Measurements from ENCODE around the gene VWA3B.

VWA3B gene

GRCh38 chr2:98343285-98343684, 256.3 kb downstream of the VWA3B start:
- H3K27ac ChIP-seq (ENCODE audit: low read length) = no peak overlapping the region
- H3K36me3 ChIP-seq (replicated peaks; ENCODE audit: insufficient read depth, low read length) = no peaks in the 10 kb centered on the region
- H3K4me1 ChIP-seq (ENCODE audit: low read length) = no peaks in the 10 kb centered on the region
- H3K4me2 ChIP-seq (ENCODE audit: low read depth, low read length) = no peak overlapping the region
- no peaks in the 10 kb centered on the region for H3K79me2 ChIP-seq (ENCODE audit: low read length)
- H4K20me1 ChIP-seq (ENCODE audit: insufficient read depth, low read length) = no peaks in the 10 kb centered on the region
- no peaks in the 10 kb centered on the region for H3K9me2 ChIP-seq (replicated peaks; ENCODE audit: insufficient read depth, low read length)
- TF ChIP-seq EZH2phosphoT487 (IDR thresholded peaks at IDR 0.05; ENCODE audit: low read length) (no peak), EZH2 (optimal IDR thresholded peaks at IDR 0.05; ENCODE audit: low read depth, low read length) (no peak)
- TF ChIP-seq, protein P1, sequence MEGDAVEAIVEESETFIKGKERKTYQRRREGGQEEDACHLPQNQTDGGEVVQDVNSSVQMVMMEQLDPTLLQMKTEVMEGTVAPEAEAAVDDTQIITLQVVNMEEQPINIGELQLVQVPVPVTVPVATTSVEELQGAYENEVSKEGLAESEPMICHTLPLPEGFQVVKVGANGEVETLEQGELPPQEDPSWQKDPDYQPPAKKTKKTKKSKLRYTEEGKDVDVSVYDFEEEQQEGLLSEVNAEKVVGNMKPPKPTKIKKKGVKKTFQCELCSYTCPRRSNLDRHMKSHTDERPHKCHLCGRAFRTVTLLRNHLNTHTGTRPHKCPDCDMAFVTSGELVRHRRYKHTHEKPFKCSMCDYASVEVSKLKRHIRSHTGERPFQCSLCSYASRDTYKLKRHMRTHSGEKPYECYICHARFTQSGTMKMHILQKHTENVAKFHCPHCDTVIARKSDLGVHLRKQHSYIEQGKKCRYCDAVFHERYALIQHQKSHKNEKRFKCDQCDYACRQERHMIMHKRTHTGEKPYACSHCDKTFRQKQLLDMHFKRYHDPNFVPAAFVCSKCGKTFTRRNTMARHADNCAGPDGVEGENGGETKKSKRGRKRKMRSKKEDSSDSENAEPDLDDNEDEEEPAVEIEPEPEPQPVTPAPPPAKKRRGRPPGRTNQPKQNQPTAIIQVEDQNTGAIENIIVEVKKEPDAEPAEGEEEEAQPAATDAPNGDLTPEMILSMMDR (IDR thresholded peaks at IDR 0.05; ENCODE audit: low read length) = no peak
- H2AFZ ChIP-seq (ENCODE audit: low read length) = no peak overlapping the region
- H3K27me3 ChIP-seq (replicated peaks; ENCODE audit: insufficient read depth, low read length) = 0 out of 2 replicates have a peak, but pooled peaks cover 4% of the 10 kb centered on the region
- no peaks in the 10 kb centered on the region for H3K9me3 ChIP-seq (replicated peaks; ENCODE audit: insufficient read depth, low read length)
- H3F3A ChIP-seq (ENCODE audit: insufficient read depth, low read length) = no peaks in the 10 kb centered on the region
- no peak overlapping the region for H3K4me3 ChIP-seq (ENCODE audit: low read length)
- DNase-seq = no peak
- no peak overlapping the region for H3K9ac ChIP-seq (ENCODE audit: low read length)

- no peaks in the 10 kb centered on the region for H3K4me1 ChIP-seq (ENCODE audit: low read length)
- no peaks in the 10 kb centered on the region for H3K9me3 ChIP-seq (replicated peaks; ENCODE audit: insufficient read depth, low read length)
- H3K9ac ChIP-seq (ENCODE audit: low read length) = no peak within 1 kb of the TSS
- H2AFZ ChIP-seq (ENCODE audit: low read length) = no peak within 1 kb of the TSS
- no peak within 1 kb of the TSS for H3K4me3 ChIP-seq (ENCODE audit: low read length)
- H3K4me2 ChIP-seq (ENCODE audit: low read depth, low read length) = no peak within 1 kb of the TSS
- H3K79me2 ChIP-seq (ENCODE audit: low read length) = no peaks in the 10 kb centered on the region
- H3K36me3 ChIP-seq (replicated peaks; ENCODE audit: insufficient read depth, low read length) = no peaks in the 10 kb centered on the region
- DNase-seq = no peak
- H3K27ac ChIP-seq (ENCODE audit: low read length) = no peak within 1 kb of the TSS
- H3K27me3 ChIP-seq (replicated peaks; ENCODE audit: insufficient read depth, low read length) = 0 out of 2 replicates have a peak, but pooled peaks cover 4% of the 10 kb centered on the region
- H3F3A ChIP-seq (ENCODE audit: insufficient read depth, low read length) = no peaks in the 10 kb centered on the region
- no peak for TF ChIP-seq EZH2phosphoT487 (IDR thresholded peaks at IDR 0.05; ENCODE audit: low read length)
- TF ChIP-seq, protein P1 (IDR thresholded peaks at IDR 0.05; ENCODE audit: low read length) = no peak
- no peak for TF ChIP-seq EZH2 (optimal IDR thresholded peaks at IDR 0.05; ENCODE audit: low read depth, low read length)
- H4K20me1 ChIP-seq (ENCODE audit: insufficient read depth, low read length) = no peaks in the 10 kb centered on the region
- H3K9me2 ChIP-seq (replicated peaks; ENCODE audit: insufficient read depth, low read length) = no peaks in the 10 kb centered on the region
These were observed 259.6 kb downstream of the VWA3B start, which contains the start of gene CNGA3 for GRCh38 chr2:98346311-98347236. CNGA3 (plus strand) TSS chr2:98346456; CDS start chr2:98369976, 23,520 bp downstream.

- Histone ChIP-seq H3K4me2 (ENCODE audit: low read depth, low read length) (no peak overlapping the region), H3K36me3 (replicated peaks; ENCODE audit: insufficient read depth, low read length) (no peaks in the 10 kb centered on the region), H3K27me3 (replicated peaks; ENCODE audit: insufficient read depth, low read length) (0 out of 2 replicates have a peak, but pooled peaks cover 4% of the 10 kb centered on the region), H3K27ac (ENCODE audit: low read length) (no peak overlapping the region), H4K20me1 (ENCODE audit: insufficient read depth, low read length) (no peaks in the 10 kb centered on the region), H3K4me1 (ENCODE audit: low read length) (no peaks in the 10 kb centered on the region), H3K9me2 (replicated peaks; ENCODE audit: insufficient read depth, low read length) (no peaks in the 10 kb centered on the region), H3K79me2 (ENCODE audit: low read length) (no peaks in the 10 kb centered on the region), H3F3A (ENCODE audit: insufficient read depth, low read length) (no peaks in the 10 kb centered on the region), H3K9ac (ENCODE audit: low read length) (no peak overlapping the region), H2AFZ (ENCODE audit: low read length) (no peak overlapping the region), H3K4me3 (ENCODE audit: low read length) (no peak overlapping the region), H3K9me3 (replicated peaks; ENCODE audit: insufficient read depth, low read length) (no peaks in the 10 kb centered on the region)
- TF ChIP-seq, protein P1 (IDR thresholded peaks at IDR 0.05; ENCODE audit: low read length) = no peak
- TF ChIP-seq EZH2 (optimal IDR thresholded peaks at IDR 0.05; ENCODE audit: low read depth, low read length) (no peak), EZH2phosphoT487 (IDR thresholded peaks at IDR 0.05; ENCODE audit: low read length) (no peak)
- no peak for DNase-seq
These were observed 260.5 kb downstream of the VWA3B start for GRCh38 chr2:98347298-98348065.

Data from MM.1S (cell line).